ENCODE results near the gene CIDEC. TPM values are rescaled to one million over a fixed set of nuclear protein-coding genes. Genes with fewer than 3 reads are reported as not detected.

CIDEC gene
- total and polyA plus RNA-seq, 9 of the 15 experiments (the other 6 are each of a cell fraction or from before 2014, with no cell fraction given), result not detected

- TF ChIP-seq ZNF133 (CRISPR knock-in tag; IDR thresholded peaks at IDR 0.05) (no peak), MAZ (CRISPR knock-in tag; conservative IDR thresholded peaks at IDR 0.05 in 1 of 2, IDR thresholded peaks at IDR 0.05 in 1 of 2) (peak; percentile 90 to 93), NCOA2 (IDR thresholded peaks at IDR 0.05; ENCODE audit: partially characterized antibody in 2 of 2) (no peak), ARID4B (CRISPR knock-in tag; IDR thresholded peaks at IDR 0.05) (0 out of 2 replicates have a peak, but pooled peaks have one; percentile 39), TGIF2 (CRISPR knock-in tag; IDR thresholded peaks at IDR 0.05) (no peak), GATAD2B (IDR thresholded peaks at IDR 0.05; ENCODE audit: borderline replicate concordance) (peak; percentile 90), TRIM25 (IDR thresholded peaks at IDR 0.05; ENCODE audit: borderline replicate concordance) (no peak), MLLT1 (IDR thresholded peaks at IDR 0.05) (peak in 1 of 2 experiments; percentile 42; a peak in 1 of 4 replicates), NCOA1 (IDR thresholded peaks at IDR 0.05; ENCODE audit: low read depth) (no peak), FOXA1 (IDR thresholded peaks at IDR 0.05; ENCODE audit: borderline replicate concordance) (no peak), U2AF1 (optimal IDR thresholded peaks at IDR 0.05; ENCODE audit: low read depth, low read length) (peak; percentile 67), RBM22 (IDR thresholded peaks at IDR 0.05; ENCODE audit: low read depth, low read length, poor library complexity, severe bottlenecking) (no peak), PRDM10 (IDR thresholded peaks at IDR 0.05; ENCODE audit: partially characterized antibody) (no peak), LCOR (CRISPR knock-in tag; IDR thresholded peaks at IDR 0.05) (0 out of 2 replicates have a peak, but pooled peaks have one; percentile 58)
Observed at GRCh38 chr3:9862391-9863057, 17.5 kb downstream of the CIDEC start (continued).
